GM18499 (cell line): ENCODE data around the gene C6orf89.
A peak's percentile ranks its signal among the peaks of the same experiment; 100 is the strongest.

Experiments used
- ATAC-seq: cut with Tn5 transposase; IDR thresholded peaks from one replicate; pipeline ENCODE4 v1.9.1; 2021; ENCODE audit warnings: moderate number of reproducible peaks; ENCODE audit not compliant: insufficient read depth, unreplicated experiment

Gene C6orf89, protein sequence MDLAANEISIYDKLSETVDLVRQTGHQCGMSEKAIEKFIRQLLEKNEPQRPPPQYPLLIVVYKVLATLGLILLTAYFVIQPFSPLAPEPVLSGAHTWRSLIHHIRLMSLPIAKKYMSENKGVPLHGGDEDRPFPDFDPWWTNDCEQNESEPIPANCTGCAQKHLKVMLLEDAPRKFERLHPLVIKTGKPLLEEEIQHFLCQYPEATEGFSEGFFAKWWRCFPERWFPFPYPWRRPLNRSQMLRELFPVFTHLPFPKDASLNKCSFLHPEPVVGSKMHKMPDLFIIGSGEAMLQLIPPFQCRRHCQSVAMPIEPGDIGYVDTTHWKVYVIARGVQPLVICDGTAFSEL

DNA sequence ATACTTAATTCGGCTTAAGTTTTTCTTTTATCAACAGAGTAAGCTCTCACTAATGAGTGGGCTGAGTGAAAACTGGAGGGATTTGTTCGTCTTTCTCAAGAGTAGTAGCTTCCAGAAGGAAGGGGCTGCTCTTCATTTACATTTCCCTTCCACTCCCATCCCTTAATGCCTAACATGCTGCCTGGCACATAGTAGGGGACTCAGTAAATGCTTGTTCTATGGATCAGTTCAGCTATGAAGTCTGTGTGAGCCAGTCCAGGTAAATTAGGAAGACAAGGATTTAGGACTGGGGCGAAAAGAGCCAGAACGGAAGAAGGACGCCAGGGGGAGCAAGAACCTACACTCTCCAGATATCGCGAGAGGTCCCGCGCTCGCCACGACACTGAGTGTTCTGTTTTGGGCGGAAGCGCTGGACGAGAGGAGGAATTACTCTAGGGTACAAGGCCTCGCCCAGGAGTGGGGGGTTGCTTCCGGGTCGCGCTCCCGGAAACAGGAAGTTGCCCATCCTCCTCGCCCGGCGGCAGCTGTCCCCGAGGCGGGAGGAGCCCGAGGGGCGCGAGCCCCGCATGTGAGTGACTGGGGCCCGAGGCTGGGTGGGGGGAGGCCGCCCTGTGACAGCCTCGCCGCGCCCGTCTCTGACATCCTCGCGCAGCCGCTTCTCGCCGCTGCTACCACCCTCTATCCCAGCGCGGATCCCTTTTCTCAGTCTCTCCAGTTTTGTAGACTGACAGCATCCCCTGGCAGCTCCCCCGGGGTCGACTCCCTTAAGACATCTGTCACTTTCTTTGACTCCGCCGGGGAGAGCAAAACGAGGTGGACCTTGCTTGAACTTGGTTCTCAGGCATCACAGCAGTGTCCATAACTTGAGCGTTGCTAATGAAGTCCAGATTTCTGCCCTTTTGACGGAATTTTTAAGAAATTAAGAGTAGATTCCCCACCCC, at the start of gene C6orf89:
TSS of gene C6orf89 (plus strand) at position 492 of the 941 bp plus-strand sequence. CDS start 13,493 bp downstream, outside the sequence.
- ATAC-seq = peak; percentile 90

GRCh38 chr6:36836111-36837021, 49.4 kb upstream of the C6orf89 start:
- ATAC-seq = no peak

- ATAC-seq = no peak
Measured at GRCh38 chr6:36837022-36837339, 48.8 kb upstream of the C6orf89 start.

DNA sequence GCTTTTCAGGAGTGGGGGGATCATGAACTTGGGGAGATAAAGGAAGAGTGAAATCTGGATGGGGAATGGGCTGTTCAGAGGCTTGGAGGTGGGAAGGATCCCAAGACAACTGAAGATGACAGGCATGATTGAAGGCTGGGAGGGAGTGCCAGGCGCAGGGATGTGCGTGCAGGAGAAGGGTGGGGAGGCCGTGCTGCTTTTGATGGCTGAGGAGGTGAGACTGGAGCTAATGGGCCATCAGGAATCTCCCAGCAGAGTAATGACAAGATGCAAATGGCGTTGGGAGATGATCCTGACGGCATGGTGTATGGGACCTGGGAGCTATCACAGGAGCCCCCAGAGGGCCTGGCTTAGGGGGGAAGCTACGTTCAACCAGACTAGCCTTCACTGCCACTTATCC, 48.1 kb upstream of the C6orf89 start:
- no peak for ATAC-seq

DNA sequence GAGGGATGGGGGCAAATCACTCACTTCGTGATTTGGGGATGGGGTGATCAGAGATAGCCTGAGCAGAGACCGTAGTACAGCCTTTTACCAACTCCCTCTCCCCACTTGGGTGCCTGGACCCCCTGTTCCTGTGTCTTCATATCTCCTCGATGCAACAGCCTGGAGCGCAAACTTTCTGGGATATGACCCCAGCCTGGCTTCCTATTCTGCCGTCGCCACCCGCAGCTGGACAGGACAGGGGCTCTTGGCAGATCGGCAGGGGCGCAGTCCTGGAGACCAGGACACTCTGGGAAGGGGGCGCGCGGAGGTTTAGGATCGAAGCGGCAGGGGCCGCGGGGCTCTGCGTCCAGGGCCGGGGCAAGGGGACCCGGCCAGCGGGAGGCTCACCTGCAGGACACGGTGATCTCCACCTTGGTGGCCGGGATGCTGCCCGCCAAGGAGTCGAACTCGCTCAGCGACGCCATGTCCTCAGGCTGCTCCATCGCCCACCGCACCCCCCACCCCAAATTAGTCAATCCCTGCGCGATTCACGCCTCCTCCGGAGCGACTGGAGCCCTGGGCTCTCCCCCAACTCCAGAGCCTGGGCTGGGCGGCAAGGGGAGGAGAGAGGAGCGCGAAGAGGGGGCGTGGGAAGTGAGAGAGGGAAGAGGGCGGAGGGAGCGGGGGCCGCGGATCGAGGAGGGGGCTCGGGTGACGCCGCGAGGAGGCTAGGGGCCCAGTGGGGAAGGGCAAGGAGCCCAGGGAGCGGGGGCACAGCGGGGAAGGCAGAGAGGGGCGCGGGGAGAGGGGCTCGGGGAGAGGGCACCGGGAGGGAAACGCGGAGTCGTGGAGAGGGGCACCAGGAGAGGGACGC, 46.6 kb upstream of the C6orf89 start, which contains the start of gene CPNE5:
TSS of gene CPNE5 (minus strand) at position 549 of the 853 bp plus-strand sequence. CDS start at position 482, 67 bp downstream.
- no peak for ATAC-seq

GRCh38 chr6:36839749-36840431, 45.9 kb upstream of the C6orf89 start:
- ATAC-seq = no peak

DNA sequence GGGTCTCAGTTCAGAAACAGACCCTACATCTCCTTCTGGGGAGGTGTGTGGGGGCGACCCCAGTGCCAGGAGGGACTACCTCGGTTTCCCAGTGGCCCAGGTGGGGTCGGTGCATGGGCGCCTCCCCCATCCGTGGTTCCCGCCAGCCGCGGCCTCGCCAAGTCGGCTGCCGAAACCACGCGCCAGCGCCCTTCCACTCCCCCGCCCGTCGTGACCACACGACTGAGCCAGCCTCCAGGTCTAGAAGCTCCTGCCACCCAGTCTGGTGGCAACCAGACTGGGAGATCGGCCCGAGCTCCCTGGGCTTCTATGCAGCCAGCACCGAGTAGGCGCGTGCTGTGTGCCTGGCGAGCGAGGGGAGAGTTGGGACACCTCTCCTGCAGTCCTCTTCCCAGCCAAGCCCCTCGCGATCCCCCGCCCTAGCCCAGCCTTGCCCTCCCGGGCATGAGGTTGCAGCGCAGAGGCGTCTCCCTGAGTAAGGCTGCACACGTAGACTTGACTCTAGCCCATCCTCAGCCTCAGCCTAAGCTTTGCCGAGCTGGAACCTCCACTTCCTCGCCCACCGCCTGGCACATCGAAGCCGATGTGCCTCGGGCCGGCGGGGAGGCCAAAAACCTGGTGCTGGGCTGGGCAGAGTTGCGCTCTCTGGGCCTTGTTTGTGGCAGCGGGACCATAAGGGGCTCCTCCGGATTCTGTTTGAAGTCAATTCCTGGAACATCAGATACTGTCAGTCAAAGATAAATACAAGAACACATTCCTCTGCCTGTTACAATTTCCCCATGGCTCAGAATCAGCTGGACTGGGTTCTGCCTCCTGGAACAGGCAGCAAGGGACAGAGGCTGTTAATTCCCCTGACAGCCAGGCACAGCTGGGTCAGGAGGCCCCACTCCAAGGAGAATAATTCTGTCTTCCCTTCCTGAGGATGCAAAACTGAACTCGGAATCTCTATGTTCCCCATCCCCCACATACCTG, 45.0 kb upstream of the C6orf89 start:
- no peak for ATAC-seq

DNA sequence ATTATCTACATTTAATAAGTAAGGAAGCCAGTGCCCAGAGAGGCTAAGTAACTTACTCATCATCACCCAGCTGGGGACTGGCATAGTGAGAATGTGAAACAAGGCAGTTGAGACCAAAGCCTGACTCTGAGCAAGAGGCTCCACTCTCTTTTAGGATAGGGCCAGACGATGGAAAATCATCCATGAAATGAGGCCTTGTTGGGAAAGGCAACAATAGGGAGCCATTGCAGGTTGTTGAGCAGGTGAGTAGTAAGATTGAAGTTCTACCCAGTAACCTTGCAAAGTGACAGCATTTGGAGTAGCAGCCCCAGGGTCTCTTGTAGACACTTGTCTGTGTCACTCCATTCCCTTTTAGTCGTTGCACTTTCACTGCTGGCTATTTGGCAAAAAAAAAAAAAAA, 44.0 kb upstream of the C6orf89 start:
- no peak for ATAC-seq

- no peak for ATAC-seq
Measured at GRCh38 chr6:36843170-36843569, 42.6 kb upstream of the C6orf89 start.

DNA sequence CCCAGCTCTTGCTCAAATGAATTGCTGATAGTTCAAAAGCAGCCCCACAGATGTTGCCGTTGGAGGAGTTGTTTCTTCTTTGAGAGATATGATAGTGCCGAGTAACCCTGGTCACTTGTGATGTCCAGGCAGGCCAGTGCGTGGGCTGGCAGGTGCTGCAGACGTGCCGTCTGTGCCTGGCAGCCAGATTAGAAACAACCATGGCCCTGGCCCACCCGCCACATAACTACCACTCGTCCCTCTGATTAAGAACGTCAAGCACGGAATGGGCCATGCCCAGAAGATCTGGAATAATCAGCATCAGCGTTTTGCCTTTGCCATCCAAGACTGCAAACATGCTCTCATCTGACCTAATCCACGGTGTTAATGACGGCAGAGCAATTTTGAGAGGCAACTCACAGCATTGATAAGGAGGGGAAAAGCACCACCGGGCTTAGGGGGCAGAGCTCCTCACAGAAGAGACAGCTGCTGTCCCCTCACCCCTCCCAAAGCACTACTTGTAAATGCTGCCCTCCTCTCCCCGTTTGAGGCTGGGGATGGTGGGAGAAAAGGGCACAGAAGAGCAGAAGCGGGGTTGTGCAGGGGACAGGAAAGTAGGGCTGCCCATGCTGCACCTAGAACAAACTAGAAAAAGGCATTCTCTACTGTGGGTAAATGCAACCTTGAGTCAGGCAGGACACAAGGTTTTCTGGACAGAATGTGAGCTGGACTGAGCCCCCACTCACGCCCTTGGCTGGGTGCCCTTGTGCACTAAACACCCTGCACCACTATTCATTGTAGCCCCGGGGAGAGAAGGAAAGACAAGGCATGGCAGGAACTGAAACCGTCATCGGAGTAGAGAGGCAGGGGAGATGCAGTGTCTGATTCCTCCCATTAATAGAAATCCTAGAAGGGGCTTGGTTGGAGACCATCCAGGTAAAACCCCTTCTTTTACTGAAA, 41.3 kb upstream of the C6orf89 start:
- ATAC-seq = no peak

DNA sequence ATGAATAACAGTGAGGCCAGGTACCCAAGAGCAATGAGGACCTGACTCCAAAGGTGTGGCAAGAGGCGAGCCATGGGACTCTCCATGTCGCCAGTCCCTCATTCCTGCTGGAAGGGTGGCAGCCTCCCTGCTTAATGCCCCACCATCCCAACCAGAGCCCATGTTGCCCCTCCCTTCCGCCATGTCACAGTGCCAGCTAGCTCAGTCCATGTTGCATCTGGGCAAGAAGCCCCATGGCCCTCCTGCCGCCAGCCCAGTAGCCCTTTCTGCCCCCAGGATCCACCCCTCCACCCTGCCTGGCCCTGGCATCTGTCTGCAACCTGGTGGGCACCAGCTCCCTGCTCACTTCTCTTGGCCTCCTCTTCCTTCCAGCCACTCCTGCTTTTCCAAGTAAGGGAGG, 40.5 kb upstream of the C6orf89 start:
- ATAC-seq = no peak

GRCh38 chr6:36847152-36847551, 38.6 kb upstream of the C6orf89 start:
- no peak for ATAC-seq

DNA sequence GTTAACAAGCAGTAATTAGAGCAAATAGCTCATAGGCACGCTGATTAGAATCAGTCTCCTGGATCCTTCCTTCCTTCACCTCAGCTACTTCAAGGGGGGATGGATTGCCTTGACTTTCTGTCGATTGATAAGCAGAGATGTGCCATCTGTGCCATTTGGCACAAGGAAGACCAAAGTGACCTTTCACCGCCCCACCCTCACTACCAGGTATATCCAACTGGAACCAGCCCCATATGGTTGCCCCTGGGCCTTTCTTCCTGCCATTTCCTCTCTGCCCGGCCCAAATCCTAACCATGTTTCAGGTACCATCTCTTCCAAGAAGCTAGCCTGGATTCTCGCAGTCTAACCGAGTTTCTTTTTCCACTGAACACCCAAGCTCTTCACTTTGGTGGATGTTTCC, 37.8 kb upstream of the C6orf89 start:
- ATAC-seq = no peak

DNA sequence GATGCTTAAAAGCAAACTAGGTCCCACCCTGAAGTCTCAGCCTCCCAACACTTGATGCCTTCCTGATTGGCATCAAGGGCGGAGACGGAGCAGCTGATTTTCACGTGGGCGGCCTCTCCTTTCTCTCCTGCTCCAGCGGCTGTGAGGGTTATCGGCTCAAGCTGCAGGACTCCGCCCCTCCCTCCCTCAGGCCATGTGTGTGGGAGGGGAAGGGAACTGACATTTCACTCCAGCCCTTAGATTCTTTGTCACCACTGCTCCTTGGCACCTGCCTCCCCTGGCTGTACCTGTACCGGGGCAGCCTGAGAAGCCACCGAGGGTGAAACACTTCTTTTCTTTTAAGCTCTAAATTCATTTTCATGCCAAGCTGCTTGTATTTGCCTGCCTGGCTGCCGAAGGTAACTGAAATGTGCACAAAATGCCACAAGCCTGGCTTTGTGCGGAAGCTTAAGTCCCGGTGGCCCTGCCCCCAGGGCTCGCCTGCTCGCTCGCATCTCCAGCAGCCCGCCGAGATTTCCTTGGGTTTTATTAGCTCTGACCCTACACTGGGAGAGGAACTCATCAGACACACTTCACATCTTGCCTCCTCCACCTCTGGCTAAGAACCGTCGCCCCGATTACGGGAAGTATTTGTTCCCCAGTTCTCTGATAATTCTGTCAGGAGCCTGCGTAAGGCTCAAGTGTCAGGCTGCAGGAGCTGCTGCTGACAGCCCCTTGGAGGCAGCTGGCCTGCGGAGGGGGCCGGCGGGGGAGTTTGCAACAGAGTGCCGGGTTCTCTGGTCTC, 36.9 kb upstream of the C6orf89 start:
- ATAC-seq = no peak

GRCh38 chr6:36850021-36850420, 35.7 kb upstream of the C6orf89 start:
- no peak for ATAC-seq

- ATAC-seq = no peak
Measured at GRCh38 chr6:36851149-36851614, 34.6 kb upstream of the C6orf89 start.
